ENCODE measurements around the gene MYCBP. TPM values are rescaled to one million over a fixed set of nuclear protein-coding genes. Genes with fewer than 3 reads are reported as not detected.

MYCBP gene
- total RNA-seq, 2 experiments from 2014 or later: 21.5 to 47.6 TPM

DNA sequence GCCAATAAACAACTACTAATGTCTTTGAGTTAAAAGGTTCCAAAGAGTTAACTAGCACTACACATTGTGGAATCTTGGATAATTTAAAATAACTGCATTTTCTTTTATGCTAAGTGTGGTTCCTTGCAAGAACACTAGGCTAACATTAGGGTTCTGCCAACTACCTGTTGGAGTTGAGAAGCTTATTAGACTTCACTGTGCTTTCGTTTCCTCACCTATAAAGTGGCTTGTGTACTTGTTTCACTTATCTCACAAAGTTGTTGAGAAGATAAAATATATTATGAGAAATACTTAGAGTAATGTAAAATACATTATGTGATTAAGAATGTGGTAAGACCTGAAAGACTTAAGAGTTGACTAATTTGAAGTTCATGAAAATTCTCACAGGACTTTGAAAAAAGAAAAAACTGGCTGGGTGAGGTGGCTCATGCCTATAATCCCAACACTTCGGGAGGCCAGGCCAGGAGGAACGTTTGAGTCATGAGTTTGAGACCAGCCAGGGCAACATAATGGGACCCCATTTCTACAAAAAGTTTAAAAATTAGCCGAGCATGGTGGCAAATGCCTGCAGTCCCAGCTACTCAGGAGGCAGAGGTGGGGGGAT is 7.9 kb downstream of the MYCBP start:
- no peaks in the 10 kb centered on the region for H4K20me1 ChIP-seq (ENCODE audit: insufficient read depth, low read length)
- no peak for TF ChIP-seq EZH2phosphoT487 (IDR thresholded peaks at IDR 0.05; ENCODE audit: borderline replicate concordance, low read depth, low read length)
- TF ChIP-seq, protein P1, sequence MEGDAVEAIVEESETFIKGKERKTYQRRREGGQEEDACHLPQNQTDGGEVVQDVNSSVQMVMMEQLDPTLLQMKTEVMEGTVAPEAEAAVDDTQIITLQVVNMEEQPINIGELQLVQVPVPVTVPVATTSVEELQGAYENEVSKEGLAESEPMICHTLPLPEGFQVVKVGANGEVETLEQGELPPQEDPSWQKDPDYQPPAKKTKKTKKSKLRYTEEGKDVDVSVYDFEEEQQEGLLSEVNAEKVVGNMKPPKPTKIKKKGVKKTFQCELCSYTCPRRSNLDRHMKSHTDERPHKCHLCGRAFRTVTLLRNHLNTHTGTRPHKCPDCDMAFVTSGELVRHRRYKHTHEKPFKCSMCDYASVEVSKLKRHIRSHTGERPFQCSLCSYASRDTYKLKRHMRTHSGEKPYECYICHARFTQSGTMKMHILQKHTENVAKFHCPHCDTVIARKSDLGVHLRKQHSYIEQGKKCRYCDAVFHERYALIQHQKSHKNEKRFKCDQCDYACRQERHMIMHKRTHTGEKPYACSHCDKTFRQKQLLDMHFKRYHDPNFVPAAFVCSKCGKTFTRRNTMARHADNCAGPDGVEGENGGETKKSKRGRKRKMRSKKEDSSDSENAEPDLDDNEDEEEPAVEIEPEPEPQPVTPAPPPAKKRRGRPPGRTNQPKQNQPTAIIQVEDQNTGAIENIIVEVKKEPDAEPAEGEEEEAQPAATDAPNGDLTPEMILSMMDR (conservative IDR thresholded peaks at IDR 0.05; ENCODE audit: low read length): no peak
- no TSS peak for BruUV-seq (replicated peaks)
- no peaks in the 10 kb centered on the region for H3K9me2 ChIP-seq (ENCODE audit: insufficient read depth, low read length)
- no peaks in the 10 kb centered on the region for H3K9me3 ChIP-seq (ENCODE audit: low read length)
- no peak for DNase-seq (ENCODE audit: low spot score)
- POLR2A ChIA-PET: interaction anchor here (0.6 kb wide), 1 partner anchor 9 kb away, joined by 3 read pairs; no protein-coding TSS in a partner anchor
- peaks cover 15% of the 10 kb centered on the region for H3K4me1 ChIP-seq (ENCODE audit: insufficient read depth, low read length, poor library complexity, severe bottlenecking)
- intact Hi-C loops (cut with micrococcal nuclease; ENCODE audit: unreplicated experiment): no loop called here
- peaks cover 36% of the 10 kb centered on the region; the same call in 1 of the 2 replicates for H3K36me3 ChIP-seq (ENCODE audit: insufficient read depth, low read length)
- H3K4me3 ChIP-seq (ENCODE audit: low read depth, low read length, poor library complexity, severe bottlenecking): no peak overlapping the region
- no peak overlapping the region for H2AFZ ChIP-seq (ENCODE audit: low read length)
- CTCF ChIA-PET (ENCODE audit: unreplicated experiment): no interaction called here
- peaks cover 7% of the 10 kb centered on the region; the same call in 1 of the 2 replicates for H3K79me2 ChIP-seq (ENCODE audit: insufficient read depth, low read depth, low read length)
- H3K4me2 ChIP-seq (ENCODE audit: low read length): no peak overlapping the region
- no peak overlapping the region for H3K27ac ChIP-seq (ENCODE audit: low read depth, low read length, poor library complexity, severe bottlenecking)

DNA sequence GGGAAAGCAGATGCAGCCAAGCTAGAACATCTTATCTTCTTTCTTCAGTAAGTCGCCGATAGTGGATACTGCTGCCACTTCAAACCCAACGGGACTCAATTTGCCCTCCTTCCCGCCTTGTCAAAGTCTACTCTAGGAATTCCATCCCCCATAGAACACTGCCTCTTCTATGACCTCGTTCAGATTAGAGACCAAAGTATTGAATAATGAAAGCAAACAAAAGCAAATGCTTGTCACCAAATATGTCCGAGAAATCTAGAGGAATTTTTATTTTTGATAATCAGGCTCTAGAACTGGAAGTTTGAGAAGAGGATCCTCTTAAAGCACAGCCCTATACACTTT is 12.7 kb downstream of the MYCBP start:
- H3K9me3 ChIP-seq (ENCODE audit: low read length): no peaks in the 10 kb centered on the region
- BruUV-seq (replicated peaks): TSS peak; percentile 62
- DNase-seq (ENCODE audit: low spot score): no peak
- H3K36me3 ChIP-seq (ENCODE audit: insufficient read depth, low read length): peaks cover 36% of the 10 kb centered on the region
- no peak overlapping the region for H3K27ac ChIP-seq (ENCODE audit: low read depth, low read length, poor library complexity, severe bottlenecking)
- intact Hi-C loops (cut with micrococcal nuclease; ENCODE audit: unreplicated experiment): no loop called here
- TF ChIP-seq EZH2phosphoT487 (IDR thresholded peaks at IDR 0.05; ENCODE audit: borderline replicate concordance, low read depth, low read length): no peak
- TF ChIP-seq, protein P1 (conservative IDR thresholded peaks at IDR 0.05; ENCODE audit: low read length): no peak
- H3K4me1 ChIP-seq (ENCODE audit: insufficient read depth, low read length, poor library complexity, severe bottlenecking): peaks cover 18% of the 10 kb centered on the region
- H3K4me3 ChIP-seq (ENCODE audit: low read depth, low read length, poor library complexity, severe bottlenecking): peak overlapping the region; percentile 91
- CTCF ChIA-PET (ENCODE audit: unreplicated experiment): no interaction called here
- 0 out of 2 replicates have a peak, but pooled peaks cover 4% of the 10 kb centered on the region for H4K20me1 ChIP-seq (ENCODE audit: insufficient read depth, low read length)
- no peaks in the 10 kb centered on the region for H3K9me2 ChIP-seq (ENCODE audit: insufficient read depth, low read length)
- POLR2A ChIA-PET: interaction anchor here (0.6 to 1.2 kb wide), 2 partner anchors 11 to 19 kb away, joined by 3 to 5 read pairs; no protein-coding TSS in a partner anchor
- peak overlapping the region; percentile 92 for H3K4me2 ChIP-seq (ENCODE audit: low read length)
- peaks cover 32% of the 10 kb centered on the region for H3K79me2 ChIP-seq (ENCODE audit: insufficient read depth, low read depth, low read length)
- H2AFZ ChIP-seq (ENCODE audit: low read length): peak overlapping the region; percentile 97; the same call in 1 of the 2 replicates

Measured in OCI-LY7 (cell line).